PC-3 (cell line): ENCODE measurements around the gene TACR2.

ENCODE experiments used
- CTCF ChIP-seq: fragments of 300-600 bp; sonication (generic); conservative IDR thresholded peaks from 2 replicates; pipeline ENCODE4 v1.5.1; 2017; ENCODE audit warnings: antibody characterized with exemption, low read depth, mild to moderate bottlenecking, low read length
- EZH2 ChIP-seq: fragments of 300-600 bp; sonication (generic); IDR thresholded peaks from one replicate; pipeline ENCODE4 v1.6.1; 2017; ENCODE audit warnings: antibody characterized with exemption, mild to moderate bottlenecking, low read length; ENCODE audit not compliant: unreplicated experiment

GRCh38 chr10:69459101-69459790 lies 42.5 kb upstream of the TACR2 start:
- TF ChIP-seq CTCF (no peak), EZH2 (no peak)
